Colonic mucosa (tissue), 4 donors: ENCODE measurements around the gene C4B. TPM values are rescaled to one million over a fixed set of nuclear protein-coding genes. Genes with fewer than 3 reads are reported as not detected.

Experiments
- DNase-seq: peaks from one replicate; pipeline ENCODE4 v3.0.0-alpha.2; 2020
- H3K27ac ChIP-seq: fragments of 200-600 bp; one replicate; pipeline ENCODE4 v1.8.0; 2021
- H3K27me3 ChIP-seq: fragments of 200-600 bp; one replicate; pipeline ENCODE4 v1.8.0; 2021
- H3K36me3 ChIP-seq: fragments of 200-600 bp; one replicate; pipeline ENCODE4 v1.8.0; 2021
- H3K4me1 ChIP-seq: fragments of 200-600 bp; one replicate; pipeline ENCODE4 v1.8.0; 2021; ENCODE audit warnings: mild to moderate bottlenecking
- H3K4me3 ChIP-seq: fragments of 200-600 bp; one replicate; pipeline ENCODE4 v1.8.0; 2021
- H3K9ac ChIP-seq, 2 donors: one replicate each; pipeline ENCODE4 v1.7.0; 2013; ENCODE audit warnings: control low read depth in 2 of 2, low read depth in 2 of 2, low read length in 2 of 2
- H3K9me3 ChIP-seq: fragments of 200-600 bp; one replicate; pipeline ENCODE4 v1.8.0; 2021
- intact Hi-C: fragments of 100-400 bp; cut with DNase I; formaldehyde crosslinking; loops from one replicate; pipeline ENCODE4 v1.14.1; 2022
- total RNA-seq, 2 donors: library from RNA; stranded (reverse); fragmentation: NEBNext Ultra II Directional in 1 of 2; extraction: Animal tissue kit (Norgen Biotek cat#: 25700) in 1 of 2; gene quantifications; one replicate each; pipeline ENCODE4 v1.2.1, GENCODE V29; 2021
- TF ChIP-seq, protein P1 (sequence below): fragments of 200-600 bp; IDR thresholded peaks from one replicate; pipeline ENCODE4 v1.8.0; 2022; ENCODE audit warnings: antibody characterized with exemption, mild to moderate bottlenecking
- donor health status: healthy.
- donor health status: DM: no; HTN: no; CAD: no.
- donor health status: DM: no; HTN: no; CAD: no.

Gene C4B
- total RNA-seq, 2 donors from 2014 or later = 11.9 to 19.4 TPM

DNA sequence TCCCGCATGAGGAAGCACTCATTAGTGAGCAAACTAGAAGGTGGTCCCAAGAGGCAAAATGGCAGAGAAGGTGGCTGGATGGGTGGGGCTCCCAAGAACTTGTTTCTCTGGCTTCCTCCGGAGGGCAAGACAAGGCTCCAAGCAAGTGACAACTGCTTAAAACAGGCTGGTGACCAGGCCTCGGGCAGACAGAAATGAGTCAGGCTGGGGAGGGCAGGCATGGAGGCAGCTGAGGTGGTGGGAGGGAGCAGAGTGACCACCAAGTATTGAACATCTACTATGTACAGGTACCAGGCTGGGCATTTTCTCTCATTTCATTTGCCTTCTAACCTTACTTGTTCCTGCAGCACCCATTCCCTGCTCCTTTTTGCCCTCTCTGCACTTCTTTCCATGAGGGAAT, 61.2 kb downstream of the C4B start:
- H3K4me1 ChIP-seq = no peaks in the 10 kb centered on the region
- intact Hi-C loops = no loop called here

DNA sequence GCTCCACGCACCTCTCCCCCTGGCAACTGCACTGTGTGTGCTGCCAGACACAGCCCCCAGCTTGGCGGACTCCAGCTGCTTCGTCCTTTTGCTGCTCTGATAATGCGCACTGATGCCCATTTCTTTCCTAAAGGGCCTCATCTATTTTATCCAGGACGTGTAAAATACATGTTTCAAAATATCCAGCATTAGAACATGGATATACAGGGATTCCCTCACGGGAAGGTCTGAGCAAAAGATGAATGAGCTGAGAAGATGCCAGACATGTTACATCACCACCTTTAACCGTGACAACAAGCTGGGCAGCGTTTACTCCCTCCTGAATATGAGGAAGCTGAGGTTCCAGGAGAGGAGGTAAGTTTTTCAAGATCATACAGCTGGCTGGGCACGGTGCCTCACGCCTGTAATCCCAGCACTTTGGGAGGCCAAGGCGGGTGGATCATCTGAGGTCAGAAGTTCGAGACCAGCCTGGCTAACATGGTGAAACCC, 61.8 kb downstream of the C4B start:
- Histone ChIP-seq H3K4me3 (no peak overlapping the region), H3K36me3 (no peaks in the 10 kb centered on the region), H3K27me3 (no peaks in the 10 kb centered on the region), H3K4me1 (no peaks in the 10 kb centered on the region), H3K9me3 (no peaks in the 10 kb centered on the region), H3K27ac (no peak overlapping the region), H3K9ac (no peak overlapping the region)
- DNase-seq = no peak
- TF ChIP-seq, protein P1, sequence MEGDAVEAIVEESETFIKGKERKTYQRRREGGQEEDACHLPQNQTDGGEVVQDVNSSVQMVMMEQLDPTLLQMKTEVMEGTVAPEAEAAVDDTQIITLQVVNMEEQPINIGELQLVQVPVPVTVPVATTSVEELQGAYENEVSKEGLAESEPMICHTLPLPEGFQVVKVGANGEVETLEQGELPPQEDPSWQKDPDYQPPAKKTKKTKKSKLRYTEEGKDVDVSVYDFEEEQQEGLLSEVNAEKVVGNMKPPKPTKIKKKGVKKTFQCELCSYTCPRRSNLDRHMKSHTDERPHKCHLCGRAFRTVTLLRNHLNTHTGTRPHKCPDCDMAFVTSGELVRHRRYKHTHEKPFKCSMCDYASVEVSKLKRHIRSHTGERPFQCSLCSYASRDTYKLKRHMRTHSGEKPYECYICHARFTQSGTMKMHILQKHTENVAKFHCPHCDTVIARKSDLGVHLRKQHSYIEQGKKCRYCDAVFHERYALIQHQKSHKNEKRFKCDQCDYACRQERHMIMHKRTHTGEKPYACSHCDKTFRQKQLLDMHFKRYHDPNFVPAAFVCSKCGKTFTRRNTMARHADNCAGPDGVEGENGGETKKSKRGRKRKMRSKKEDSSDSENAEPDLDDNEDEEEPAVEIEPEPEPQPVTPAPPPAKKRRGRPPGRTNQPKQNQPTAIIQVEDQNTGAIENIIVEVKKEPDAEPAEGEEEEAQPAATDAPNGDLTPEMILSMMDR = no peak
- intact Hi-C loops = no loop called here

More for the DNA sequence above, 61.2 kb downstream of the C4B start:
- no peaks in the 10 kb centered on the region for H3K9me3 ChIP-seq
- no peak overlapping the region for H3K9ac ChIP-seq
- TF ChIP-seq, protein P1 = no peak
- H3K27ac ChIP-seq = no peak overlapping the region
- no peak overlapping the region for H3K4me3 ChIP-seq
- H3K36me3 ChIP-seq = no peaks in the 10 kb centered on the region
- H3K27me3 ChIP-seq = no peaks in the 10 kb centered on the region
- no peak for DNase-seq

DNA sequence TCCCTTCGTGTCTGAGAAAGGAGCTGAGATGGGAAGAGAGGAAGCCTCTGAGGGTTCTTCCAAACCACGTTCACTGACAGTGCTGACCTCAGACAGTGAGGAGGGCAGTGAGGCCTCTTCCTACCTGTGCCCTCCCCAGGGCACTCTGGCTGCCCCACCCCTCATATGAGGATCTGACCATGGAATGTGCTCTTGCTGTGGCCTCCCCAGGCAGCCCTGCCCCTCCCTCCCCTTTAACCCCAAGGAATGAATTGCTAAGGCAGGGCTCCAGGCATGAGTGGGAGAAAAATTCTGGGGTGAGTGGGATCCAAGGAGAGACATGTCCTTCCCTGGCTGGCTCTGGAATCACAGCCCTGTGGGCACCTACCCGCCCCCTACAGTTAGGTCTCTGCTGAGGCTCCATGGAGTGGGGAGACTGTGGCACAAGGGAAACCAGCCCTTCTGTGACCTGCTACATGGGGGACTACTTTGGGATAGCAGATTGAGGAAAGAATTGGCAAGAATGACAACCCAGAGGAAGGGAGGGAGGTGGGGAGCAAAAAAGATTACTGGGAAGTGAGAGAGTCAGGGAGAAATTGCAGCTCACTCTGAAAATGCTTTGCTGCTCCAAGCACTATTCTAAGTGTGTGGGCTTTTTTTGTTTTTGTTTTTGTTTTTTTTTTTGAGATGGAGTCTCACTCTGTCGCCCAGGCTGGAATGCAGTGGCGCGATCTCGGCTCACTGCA, 65.1 kb downstream of the C4B start:
- TF ChIP-seq, protein P1 = no peak
- H3K9ac ChIP-seq = no peak overlapping the region
- H3K27me3 ChIP-seq = no peaks in the 10 kb centered on the region
- H3K4me1 ChIP-seq = no peaks in the 10 kb centered on the region
- no peak overlapping the region for H3K27ac ChIP-seq
- no peak overlapping the region for H3K4me3 ChIP-seq
- H3K9me3 ChIP-seq = no peaks in the 10 kb centered on the region
- DNase-seq = no peak
- intact Hi-C loops = no loop called here
- no peaks in the 10 kb centered on the region for H3K36me3 ChIP-seq

DNA sequence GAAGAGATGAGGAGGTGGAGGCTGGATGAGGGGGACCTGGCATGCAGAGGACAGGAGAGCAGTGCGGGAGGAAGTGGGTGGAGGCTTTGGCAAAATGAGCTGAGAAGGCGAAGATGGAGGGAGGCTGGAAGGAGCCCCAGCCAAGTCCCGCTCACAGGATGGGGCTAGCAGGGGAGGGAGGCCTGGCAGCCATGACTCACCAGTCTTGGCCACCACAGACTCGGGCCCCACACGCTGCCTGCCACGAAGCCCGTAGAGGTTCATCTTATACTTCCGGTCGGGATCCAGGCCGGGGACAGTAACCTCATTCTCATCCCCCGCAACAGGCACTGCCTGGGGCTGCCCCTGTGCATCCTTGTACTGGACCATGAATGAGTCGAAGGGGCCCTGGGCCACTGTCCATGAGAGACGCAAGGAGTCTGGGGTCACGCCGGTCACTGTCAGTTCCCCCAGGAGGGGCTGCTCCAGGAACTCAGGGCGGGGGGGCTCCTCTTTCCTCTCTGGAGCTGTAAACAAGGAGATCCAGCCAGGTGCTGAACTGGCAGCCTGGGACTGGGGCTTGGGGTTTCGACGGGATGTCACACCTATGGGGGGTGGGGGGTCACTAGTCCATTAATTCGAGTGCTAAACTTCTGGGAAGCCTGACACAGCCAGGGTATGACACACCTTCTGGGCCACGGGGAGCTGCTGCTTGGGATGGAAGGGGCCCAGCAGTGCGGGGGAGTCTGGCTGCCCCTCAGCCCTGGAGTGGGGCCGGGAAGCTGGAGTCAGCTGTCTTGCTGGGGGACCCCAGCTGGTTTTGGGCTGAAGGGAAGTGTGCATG, 66.8 kb downstream of the C4B start:
- Histone ChIP-seq H3K9ac (no peak overlapping the region), H3K36me3 (no peaks in the 10 kb centered on the region), H3K4me3 (no peak overlapping the region), H3K4me1 (no peaks in the 10 kb centered on the region), H3K27me3 (no peaks in the 10 kb centered on the region), H3K27ac (no peak overlapping the region), H3K9me3 (no peaks in the 10 kb centered on the region)
- DNase-seq = no peak
- TF ChIP-seq, protein P1 = no peak
- intact Hi-C loops = no loop called here

DNA sequence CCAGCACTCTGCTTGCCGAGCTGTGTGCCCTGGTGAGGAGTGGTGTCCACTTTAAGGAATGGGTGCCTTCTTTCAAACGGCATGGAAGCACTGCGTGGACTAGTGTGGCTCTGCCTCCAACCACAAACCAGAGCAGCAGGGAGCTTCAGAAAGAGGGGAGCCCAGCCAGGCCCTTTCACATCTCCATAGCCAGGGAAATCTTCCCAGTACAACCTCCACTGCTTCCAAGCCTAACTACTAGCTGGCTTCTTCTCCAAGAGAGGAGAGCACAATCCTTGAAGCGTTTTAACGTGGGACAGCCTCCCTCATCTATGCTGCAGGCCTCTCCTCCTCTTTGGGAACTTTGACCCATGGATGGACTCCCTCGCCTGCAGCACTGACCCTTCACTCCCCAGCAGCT, 67.9 kb downstream of the C4B start:
- Histone ChIP-seq H3K9ac (no peak overlapping the region), H3K9me3 (no peaks in the 10 kb centered on the region), H3K27ac (no peak overlapping the region), H3K36me3 (no peaks in the 10 kb centered on the region), H3K27me3 (no peaks in the 10 kb centered on the region), H3K4me1 (peaks cover 5% of the 10 kb centered on the region), H3K4me3 (no peak overlapping the region)
- TF ChIP-seq, protein P1 = no peak
- DNase-seq = no peak
- intact Hi-C loops = no loop called here
